DOHH2 (cell line): ENCODE measurements around the gene CGNL1.

Source experiments
- H3F3A ChIP-seq: fragments of 200-600 bp; sonication (generic), shearing (Covaris generic); 2 replicates; pipeline ENCODE4 v1.6.0; 2016; ENCODE audit warnings: antibody characterized with exemption, mild to moderate bottlenecking; ENCODE audit not compliant: control insufficient read depth, insufficient read depth
- H3K27ac ChIP-seq: fragments of 200-600 bp; sonication (generic); 2 replicates; pipeline ENCODE4 v1.5.1; 2014; ENCODE audit warnings: low read depth, mild to moderate bottlenecking, low read length, moderate library complexity
- H3K27me3 ChIP-seq: fragments of 200-600 bp; sonication (generic); 2 replicates; pipeline ENCODE4 v1.6.1; 2014; ENCODE audit warnings: mild to moderate bottlenecking, low read length, mixed read lengths; ENCODE audit not compliant: control insufficient read depth
- H3K36me3 ChIP-seq: fragments of 200-600 bp; sonication (generic); 2 replicates; pipeline ENCODE4 v1.6.1; 2014; ENCODE audit warnings: mild to moderate bottlenecking, low read length, moderate library complexity, mixed read lengths; ENCODE audit not compliant: control insufficient read depth
- H3K4me1 ChIP-seq: fragments of 200-600 bp; sonication (generic); 2 replicates; pipeline ENCODE4 v1.6.1; 2014; ENCODE audit warnings: mild to moderate bottlenecking, low read length, mixed read lengths; ENCODE audit not compliant: control insufficient read depth
- H3K4me2 ChIP-seq: fragments of 200-600 bp; sonication (generic); 2 replicates; pipeline ENCODE4 v1.6.0; 2014; ENCODE audit warnings: mild to moderate bottlenecking, low read length, moderate library complexity
- H3K4me3 ChIP-seq: fragments of 200-600 bp; sonication (generic); 2 replicates; pipeline ENCODE4 v1.5.1; 2014; ENCODE audit warnings: mild to moderate bottlenecking, low read length, mixed read lengths
- H3K79me2 ChIP-seq: fragments of 200-600 bp; sonication (generic); 2 replicates; pipeline ENCODE4 v1.6.1; 2014; ENCODE audit warnings: mild to moderate bottlenecking, low read length, mixed read lengths; ENCODE audit not compliant: control insufficient read depth
- H3K9me2 ChIP-seq: fragments of 200-600 bp; sonication (generic); replicated peaks from 2 replicates; pipeline ENCODE4 v1.6.1; 2014; ENCODE audit warnings: mild to moderate bottlenecking, low read length, mixed read lengths; ENCODE audit not compliant: control insufficient read depth
- H3K9me3 ChIP-seq: fragments of 200-600 bp; sonication (generic); 2 replicates; pipeline ENCODE4 v1.6.1; 2014; ENCODE audit warnings: antibody characterized with exemption, low read length, mixed read lengths; ENCODE audit not compliant: control insufficient read depth, insufficient read depth
- H4K20me1 ChIP-seq: fragments of 200-600 bp; sonication (generic); 2 replicates; pipeline ENCODE4 v1.6.0; 2014; ENCODE audit warnings: low read depth, mild to moderate bottlenecking, antibody characterized with exemption, low read length, moderate library complexity; ENCODE audit not compliant: control insufficient read depth, insufficient read depth
- CTCF ChIP-seq: fragments of 200-600 bp; sonication (generic); IDR thresholded peaks from one replicate; pipeline ENCODE4 v1.5.1; 2014; ENCODE audit warnings: antibody characterized with exemption, mild to moderate bottlenecking, low read depth, low read length; ENCODE audit not compliant: poor library complexity, severe bottlenecking
- EZH2phosphoT487 ChIP-seq: fragments of 200-600 bp; sonication (generic); IDR thresholded peaks from 2 replicates; pipeline ENCODE4 v1.6.1; 2017; ENCODE audit warnings: borderline replicate concordance, mild to moderate bottlenecking, antibody characterized with exemption, low read length, moderate library complexity, mixed read lengths

CGNL1 gene

DNA sequence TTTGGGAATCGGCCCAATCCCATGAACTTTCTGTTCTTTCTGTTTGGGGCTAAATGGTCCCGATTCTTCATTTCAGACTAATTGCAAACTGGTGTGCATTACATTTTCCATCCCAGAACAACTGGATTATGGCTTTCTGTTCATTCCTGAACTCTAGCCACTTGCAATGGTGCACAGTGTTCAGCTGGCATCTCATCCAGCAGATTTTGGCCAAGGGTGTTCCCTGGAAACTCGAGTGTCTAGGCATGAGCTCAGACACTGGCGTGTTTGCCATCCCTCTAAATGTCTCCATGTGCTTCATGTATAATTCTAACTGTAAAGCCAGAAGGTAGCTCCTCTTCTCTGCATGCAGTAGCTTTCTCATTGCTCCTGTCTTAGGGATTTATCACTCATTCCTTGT, 118.3 kb downstream of the CGNL1 start:
- H3K9me2 ChIP-seq = no peaks in the 10 kb centered on the region
- no peak for TF ChIP-seq EZH2phosphoT487
- TF ChIP-seq CTCF = no peak
- H3K27ac ChIP-seq = no peak overlapping the region
- H3K4me1 ChIP-seq = peaks cover 8% of the 10 kb centered on the region
- no peaks in the 10 kb centered on the region for H3K36me3 ChIP-seq
- H3K4me2 ChIP-seq = no peak overlapping the region; the same call in 1 of the 2 replicates
- H3K4me3 ChIP-seq = no peak overlapping the region
- H3F3A ChIP-seq = no peaks in the 10 kb centered on the region
- no peaks in the 10 kb centered on the region for H3K79me2 ChIP-seq
- H4K20me1 ChIP-seq = no peaks in the 10 kb centered on the region
- peaks cover 9% of the 10 kb centered on the region; the same call in 1 of the 2 replicates for H3K27me3 ChIP-seq
- no peaks in the 10 kb centered on the region for H3K9me3 ChIP-seq

DNA sequence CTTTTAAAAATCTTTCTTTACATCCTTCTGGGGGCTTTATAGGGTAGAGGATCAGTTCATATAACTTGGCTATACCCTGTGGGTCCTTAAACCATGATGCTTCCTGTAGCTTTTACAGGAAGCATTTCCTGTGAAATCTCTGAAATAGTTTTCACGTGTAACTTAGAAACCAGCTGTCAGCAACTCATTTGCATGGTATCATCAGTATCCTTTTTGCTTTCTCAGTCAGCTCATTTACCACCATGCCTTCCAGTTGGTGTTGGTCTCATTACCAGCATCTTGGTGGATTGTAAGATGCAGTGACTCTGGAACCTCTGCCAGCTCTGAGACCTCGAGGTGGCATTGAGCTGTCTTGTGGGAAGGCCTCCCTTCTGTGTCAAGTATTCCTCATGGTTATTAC, 118.7 kb downstream of the CGNL1 start:
- Histone ChIP-seq H3K27ac (no peak overlapping the region), H3K36me3 (no peaks in the 10 kb centered on the region), H3K4me3 (no peak overlapping the region), H3K9me3 (no peaks in the 10 kb centered on the region), H3K9me2 (no peaks in the 10 kb centered on the region), H3K4me1 (peaks cover 8% of the 10 kb centered on the region), H3K4me2 (no peak overlapping the region; the same call in 1 of the 2 replicates), H3F3A (no peaks in the 10 kb centered on the region), H3K27me3 (0 out of 2 replicates have a peak, but pooled peaks cover 7% of the 10 kb centered on the region), H4K20me1 (no peaks in the 10 kb centered on the region), H3K79me2 (no peaks in the 10 kb centered on the region)
- no peak for TF ChIP-seq CTCF
- no peak for TF ChIP-seq EZH2phosphoT487

DNA sequence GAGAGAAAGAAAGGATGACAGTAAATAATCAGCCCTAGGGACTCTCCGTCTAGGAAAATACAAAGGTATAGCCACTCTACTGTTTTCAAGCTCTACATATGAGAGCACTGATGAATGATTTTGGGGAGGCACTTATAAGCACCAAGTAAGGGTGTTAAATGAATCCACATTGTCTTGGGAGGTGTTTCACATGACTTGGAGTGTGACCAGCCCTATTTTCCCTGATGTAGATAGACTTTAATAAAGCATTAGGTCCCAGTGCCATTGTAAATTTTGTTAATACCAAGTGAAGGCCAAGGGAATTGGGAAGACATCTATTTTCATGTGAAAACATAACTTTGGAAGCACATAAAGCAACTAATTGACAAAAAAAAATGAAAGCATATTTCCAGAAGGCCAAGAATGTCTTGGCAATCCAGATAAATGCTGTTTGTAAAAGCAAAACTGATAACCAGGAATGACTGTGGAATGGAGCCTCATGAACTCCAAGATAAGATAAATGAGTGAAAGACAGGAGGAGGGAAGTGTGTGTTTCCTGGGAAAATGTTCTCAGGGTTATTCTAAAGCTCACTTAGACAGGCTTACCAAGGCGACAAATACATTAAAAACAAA, 119.4 kb downstream of the CGNL1 start:
- TF ChIP-seq EZH2phosphoT487 (no peak), CTCF (no peak)
- H4K20me1 ChIP-seq = no peaks in the 10 kb centered on the region
- H3K79me2 ChIP-seq = no peaks in the 10 kb centered on the region
- H3K27ac ChIP-seq = no peak overlapping the region
- H3K36me3 ChIP-seq = no peaks in the 10 kb centered on the region
- no peak overlapping the region for H3K4me3 ChIP-seq
- H3K9me2 ChIP-seq = no peaks in the 10 kb centered on the region
- no peaks in the 10 kb centered on the region for H3K9me3 ChIP-seq
- H3K4me2 ChIP-seq = no peak overlapping the region
- 0 out of 2 replicates have a peak, but pooled peaks cover 7% of the 10 kb centered on the region for H3K27me3 ChIP-seq
- H3F3A ChIP-seq = no peaks in the 10 kb centered on the region
- peaks cover 8% of the 10 kb centered on the region for H3K4me1 ChIP-seq

DNA sequence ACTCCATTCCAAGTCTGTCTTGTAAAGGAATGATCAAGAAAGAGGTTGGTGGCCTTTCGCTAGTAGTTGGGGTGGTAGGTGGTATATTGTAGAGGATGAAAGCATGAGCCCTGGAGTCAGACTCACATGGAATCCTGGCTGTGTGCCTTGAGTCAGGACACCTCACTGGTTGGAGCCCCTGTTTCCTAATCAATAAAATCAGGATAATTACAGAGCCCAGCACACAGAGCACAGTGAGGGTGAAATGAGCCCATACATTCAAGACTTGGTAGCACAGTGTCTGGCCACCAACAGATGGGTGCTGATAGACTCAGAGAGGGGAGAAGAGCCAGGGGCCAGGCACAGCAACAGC, 120.3 kb downstream of the CGNL1 start:
- Histone ChIP-seq H3K4me1 (peaks cover 8% of the 10 kb centered on the region), H3K4me3 (no peak overlapping the region), H4K20me1 (no peaks in the 10 kb centered on the region), H3K9me3 (no peaks in the 10 kb centered on the region), H3K27ac (no peak overlapping the region), H3K9me2 (no peaks in the 10 kb centered on the region), H3K36me3 (no peaks in the 10 kb centered on the region), H3K27me3 (0 out of 2 replicates have a peak, but pooled peaks cover 7% of the 10 kb centered on the region), H3K79me2 (no peaks in the 10 kb centered on the region), H3F3A (no peaks in the 10 kb centered on the region), H3K4me2 (no peak overlapping the region)
- TF ChIP-seq EZH2phosphoT487 = no peak
